K562 (cell line): ENCODE measurements around the gene ATCAY.

Source experiments
- ERF ChIP-seq: fragments of 450-650 bp; formaldehyde crosslinking; IDR thresholded peaks from 2 replicates; pipeline ENCODE4 v1.4.0; 2020; ENCODE audit warnings: mild to moderate bottlenecking, mixed read lengths
- ESRRB ChIP-seq: fragments of 250-450 bp; sonication (Bioruptor Pico); IDR thresholded peaks from 2 replicates; pipeline ENCODE4 v1.5.0; 2020; ENCODE audit warnings: mild to moderate bottlenecking, moderate library complexity, borderline replicate concordance
- EZH2 ChIP-seq: IDR thresholded peaks from 2 replicates; pipeline ENCODE4 v1.6.1; 2012; ENCODE audit warnings: low read depth, mild to moderate bottlenecking, inconsistent platforms, low read length, borderline replicate concordance
- MAFK ChIP-seq: IDR thresholded peaks from 2 replicates; pipeline ENCODE4 v1.6.1; 2011; ENCODE audit warnings: low read length, improper control_type of control experiment
- TF ChIP-seq, protein P1 (sequence below): sonication (generic); formaldehyde crosslinking; IDR thresholded peaks from 2 replicates; pipeline ENCODE4 v1.8.0; 2022; ENCODE audit warnings: mild to moderate bottlenecking, low read depth, missing genetic modification reagents
- TF ChIP-seq, protein P2 (sequence below): conservative IDR thresholded peaks from 2 replicates; pipeline ENCODE4 v1.6.1; 2011; ENCODE audit warnings: low read depth, mild to moderate bottlenecking, low read length; ENCODE audit not compliant: control insufficient read depth
- TF ChIP-seq, protein P3 (sequence below), 2 experiments: fragments of 450-650 bp in 1 of 2; sonication (generic) in 1 of 2; formaldehyde crosslinking in 1 of 2; IDR thresholded peaks; 2 replicates each; pipeline versions ENCODE4 v1.7.1 to v1.9.0; 2016 to 2022; ENCODE audit warnings: inconsistent platforms in 1 of 2, mild to moderate bottlenecking in 1 of 2, missing genetic modification reagents in 1 of 2
- TF ChIP-seq, protein P4 (sequence below): fragments of 250-450 bp; sonication (Bioruptor Pico); IDR thresholded peaks from 2 replicates; pipeline ENCODE4 v1.5.0; 2021
- TF ChIP-seq, protein P5 (sequence below), 2 experiments: IDR thresholded peaks; 2 replicates each; pipeline ENCODE4 v1.6.1; 2012; ENCODE audit warnings: improper control_type of control experiment in 2 of 2, low read depth in 2 of 2, low read length in 2 of 2, borderline replicate concordance in 1 of 2

DNA sequence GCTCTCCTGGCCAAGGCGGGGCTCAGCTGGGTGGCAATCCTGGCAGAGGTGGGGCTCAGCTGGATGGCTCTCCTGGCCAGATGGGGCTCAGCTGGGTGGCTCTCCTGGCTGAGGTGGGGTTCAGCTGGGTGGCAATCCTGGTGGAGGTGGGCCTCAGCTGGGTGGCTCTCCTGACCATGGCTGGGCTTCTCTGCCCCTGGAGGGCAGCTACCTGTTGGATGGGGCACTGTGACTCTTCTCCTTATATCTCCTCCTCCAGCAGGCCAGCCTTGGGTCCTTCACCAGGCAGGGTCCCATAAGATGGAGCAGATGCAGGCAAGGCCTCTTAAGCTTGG, 28.3 kb upstream of the ATCAY start:
- TF ChIP-seq ERF (CRISPR knock-in tag), result no peak
- no peak for TF ChIP-seq ESRRB (CRISPR knock-in tag)
- TF ChIP-seq, protein P1, sequence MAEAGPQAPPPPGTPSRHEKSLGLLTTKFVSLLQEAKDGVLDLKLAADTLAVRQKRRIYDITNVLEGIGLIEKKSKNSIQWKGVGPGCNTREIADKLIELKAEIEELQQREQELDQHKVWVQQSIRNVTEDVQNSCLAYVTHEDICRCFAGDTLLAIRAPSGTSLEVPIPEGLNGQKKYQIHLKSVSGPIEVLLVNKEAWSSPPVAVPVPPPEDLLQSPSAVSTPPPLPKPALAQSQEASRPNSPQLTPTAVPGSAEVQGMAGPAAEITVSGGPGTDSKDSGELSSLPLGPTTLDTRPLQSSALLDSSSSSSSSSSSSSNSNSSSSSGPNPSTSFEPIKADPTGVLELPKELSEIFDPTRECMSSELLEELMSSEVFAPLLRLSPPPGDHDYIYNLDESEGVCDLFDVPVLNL (CRISPR knock-in tag), result no peak
- TF ChIP-seq MAFK, result no peak
- TF ChIP-seq, protein P2, sequence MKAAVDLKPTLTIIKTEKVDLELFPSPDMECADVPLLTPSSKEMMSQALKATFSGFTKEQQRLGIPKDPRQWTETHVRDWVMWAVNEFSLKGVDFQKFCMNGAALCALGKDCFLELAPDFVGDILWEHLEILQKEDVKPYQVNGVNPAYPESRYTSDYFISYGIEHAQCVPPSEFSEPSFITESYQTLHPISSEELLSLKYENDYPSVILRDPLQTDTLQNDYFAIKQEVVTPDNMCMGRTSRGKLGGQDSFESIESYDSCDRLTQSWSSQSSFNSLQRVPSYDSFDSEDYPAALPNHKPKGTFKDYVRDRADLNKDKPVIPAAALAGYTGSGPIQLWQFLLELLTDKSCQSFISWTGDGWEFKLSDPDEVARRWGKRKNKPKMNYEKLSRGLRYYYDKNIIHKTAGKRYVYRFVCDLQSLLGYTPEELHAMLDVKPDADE, result no peak
- TF ChIP-seq, protein P3, sequence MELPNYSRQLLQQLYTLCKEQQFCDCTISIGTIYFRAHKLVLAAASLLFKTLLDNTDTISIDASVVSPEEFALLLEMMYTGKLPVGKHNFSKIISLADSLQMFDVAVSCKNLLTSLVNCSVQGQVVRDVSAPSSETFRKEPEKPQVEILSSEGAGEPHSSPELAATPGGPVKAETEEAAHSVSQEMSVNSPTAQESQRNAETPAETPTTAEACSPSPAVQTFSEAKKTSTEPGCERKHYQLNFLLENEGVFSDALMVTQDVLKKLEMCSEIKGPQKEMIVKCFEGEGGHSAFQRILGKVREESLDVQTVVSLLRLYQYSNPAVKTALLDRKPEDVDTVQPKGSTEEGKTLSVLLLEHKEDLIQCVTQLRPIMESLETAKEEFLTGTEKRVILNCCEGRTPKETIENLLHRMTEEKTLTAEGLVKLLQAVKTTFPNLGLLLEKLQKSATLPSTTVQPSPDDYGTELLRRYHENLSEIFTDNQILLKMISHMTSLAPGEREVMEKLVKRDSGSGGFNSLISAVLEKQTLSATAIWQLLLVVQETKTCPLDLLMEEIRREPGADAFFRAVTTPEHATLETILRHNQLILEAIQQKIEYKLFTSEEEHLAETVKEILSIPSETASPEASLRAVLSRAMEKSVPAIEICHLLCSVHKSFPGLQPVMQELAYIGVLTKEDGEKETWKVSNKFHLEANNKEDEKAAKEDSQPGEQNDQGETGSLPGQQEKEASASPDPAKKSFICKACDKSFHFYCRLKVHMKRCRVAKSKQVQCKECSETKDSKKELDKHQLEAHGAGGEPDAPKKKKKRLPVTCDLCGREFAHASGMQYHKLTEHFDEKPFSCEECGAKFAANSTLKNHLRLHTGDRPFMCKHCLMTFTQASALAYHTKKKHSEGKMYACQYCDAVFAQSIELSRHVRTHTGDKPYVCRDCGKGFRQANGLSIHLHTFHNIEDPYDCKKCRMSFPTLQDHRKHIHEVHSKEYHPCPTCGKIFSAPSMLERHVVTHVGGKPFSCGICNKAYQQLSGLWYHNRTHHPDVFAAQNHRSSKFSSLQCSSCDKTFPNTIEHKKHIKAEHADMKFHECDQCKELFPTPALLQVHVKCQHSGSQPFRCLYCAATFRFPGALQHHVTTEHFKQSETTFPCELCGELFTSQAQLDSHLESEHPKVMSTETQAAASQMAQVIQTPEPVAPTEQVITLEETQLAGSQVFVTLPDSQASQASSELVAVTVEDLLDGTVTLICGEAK (IDR thresholded peaks at IDR 0.05), result no peak
- TF ChIP-seq, protein P3 (CRISPR knock-in tag; IDR thresholded peaks at IDR 0.05), result no peak
- TF ChIP-seq EZH2, result no peak
- TF ChIP-seq, protein P4, sequence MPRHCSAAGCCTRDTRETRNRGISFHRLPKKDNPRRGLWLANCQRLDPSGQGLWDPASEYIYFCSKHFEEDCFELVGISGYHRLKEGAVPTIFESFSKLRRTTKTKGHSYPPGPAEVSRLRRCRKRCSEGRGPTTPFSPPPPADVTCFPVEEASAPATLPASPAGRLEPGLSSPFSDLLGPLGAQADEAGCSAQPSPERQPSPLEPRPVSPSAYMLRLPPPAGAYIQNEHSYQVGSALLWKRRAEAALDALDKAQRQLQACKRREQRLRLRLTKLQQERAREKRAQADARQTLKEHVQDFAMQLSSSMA (CRISPR knock-in tag), result no peak
- TF ChIP-seq, protein P5, sequence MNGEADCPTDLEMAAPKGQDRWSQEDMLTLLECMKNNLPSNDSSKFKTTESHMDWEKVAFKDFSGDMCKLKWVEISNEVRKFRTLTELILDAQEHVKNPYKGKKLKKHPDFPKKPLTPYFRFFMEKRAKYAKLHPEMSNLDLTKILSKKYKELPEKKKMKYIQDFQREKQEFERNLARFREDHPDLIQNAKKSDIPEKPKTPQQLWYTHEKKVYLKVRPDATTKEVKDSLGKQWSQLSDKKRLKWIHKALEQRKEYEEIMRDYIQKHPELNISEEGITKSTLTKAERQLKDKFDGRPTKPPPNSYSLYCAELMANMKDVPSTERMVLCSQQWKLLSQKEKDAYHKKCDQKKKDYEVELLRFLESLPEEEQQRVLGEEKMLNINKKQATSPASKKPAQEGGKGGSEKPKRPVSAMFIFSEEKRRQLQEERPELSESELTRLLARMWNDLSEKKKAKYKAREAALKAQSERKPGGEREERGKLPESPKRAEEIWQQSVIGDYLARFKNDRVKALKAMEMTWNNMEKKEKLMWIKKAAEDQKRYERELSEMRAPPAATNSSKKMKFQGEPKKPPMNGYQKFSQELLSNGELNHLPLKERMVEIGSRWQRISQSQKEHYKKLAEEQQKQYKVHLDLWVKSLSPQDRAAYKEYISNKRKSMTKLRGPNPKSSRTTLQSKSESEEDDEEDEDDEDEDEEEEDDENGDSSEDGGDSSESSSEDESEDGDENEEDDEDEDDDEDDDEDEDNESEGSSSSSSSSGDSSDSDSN (IDR thresholded peaks at IDR 0.05; ENCODE audit: borderline replicate concordance in 1 of 2, low read depth in 2 of 2, low read length in 2 of 2), result no peak
